Measurements from ENCODE around the gene PTPN7.

Gene PTPN7

GRCh38 chr1:202165942-202166843, 5.8 kb upstream of the PTPN7 start:
- DNase-seq, result no peak

GRCh38 chr1:202165267-202165941, 5.0 kb upstream of the PTPN7 start:
- DNase-seq, result no peak

- DNase-seq, result no peak
Measured at GRCh38 chr1:202164271-202165037, 4.1 kb upstream of the PTPN7 start.

- DNase-seq, result no peak
Measured at GRCh38 chr1:202163281-202164270, 3.2 kb upstream of the PTPN7 start.

- no peak for DNase-seq
Measured at GRCh38 chr1:202162418-202163280, 2.2 kb upstream of the PTPN7 start.

GRCh38 chr1:202162047-202162417, 1.6 kb upstream of the PTPN7 start:
- DNase-seq, result peak; percentile 24

- DNase-seq, result no peak
Measured at GRCh38 chr1:202161151-202162046, 997 bp upstream of the PTPN7 start.

GRCh38 chr1:202159534-202160371, 649 bp downstream of the PTPN7 start:
- no peak for DNase-seq

- no peak for DNase-seq
Measured at GRCh38 chr1:202158810-202159533, 1.4 kb downstream of the PTPN7 start.

- no peak for DNase-seq
Measured at GRCh38 chr1:202157945-202158344, 2.5 kb downstream of the PTPN7 start.

GRCh38 chr1:202156590-202156989, 3.8 kb downstream of the PTPN7 start:
- no peak for DNase-seq

- no peak for DNase-seq
Measured at GRCh38 chr1:202155478-202156021, 4.9 kb downstream of the PTPN7 start.

- no peak for DNase-seq
Measured at GRCh38 chr1:202154766-202155477, 5.5 kb downstream of the PTPN7 start.

GRCh38 chr1:202154148-202154765, 6.1 kb downstream of the PTPN7 start:
- no peak for DNase-seq

GRCh38 chr1:202153284-202153683, 7.1 kb downstream of the PTPN7 start:
- no peak for DNase-seq

- DNase-seq, result no peak
Measured at GRCh38 chr1:202152399-202152798, 8.0 kb downstream of the PTPN7 start.

GRCh38 chr1:202151045-202151444, 9.4 kb downstream of the PTPN7 start:
- no peak for DNase-seq
